HepG2 (cell line): Measurements from ENCODE around the gene ZSCAN2. TPM values are rescaled to one million over a fixed set of nuclear protein-coding genes. Genes with fewer than 3 reads are reported as not detected.

Experiments
- ATAC-seq: fragments of 200-7000 bp; cut with Tn5 transposase; 3 replicates; pipeline ENCODE4 v1.9.1; 2020; ENCODE audit warnings: mild to moderate bottlenecking, moderate library complexity
- BruUV-seq: library from RNA; stranded (reverse); fragments of 400-500 nt; replicated peaks from 2 replicates; lab custom pipeline; 2021; lab: Mats Ljungman, UMichigan
- CTCF ChIA-PET: fragments of 300-600 bp; formaldehyde crosslinking; extraction: SDS; loops from one replicate; lab custom pipeline; 2021; ENCODE audit warnings: low total read pairs, inconsistent platforms, low intra/inter-chr PET ratio; lab: Yijun Ruan, JAX
- POLR2A ChIA-PET: fragments of 350-600 bp; sonication (Branson Sonifier 250); formaldehyde crosslinking; loops from one replicate; lab custom pipeline; 2020; ENCODE audit warnings: antibody characterized with exemption, inconsistent platforms; lab: Yijun Ruan, JAX
- DNase-seq: peaks from one replicate; pipeline ENCODE4 v3.0.0-alpha.2; 2015; ENCODE audit warnings: low spot score
- FAIRE-seq: peaks from 3 replicates; lab custom pipeline; 2011; peaks lifted over from hg19 to GRCh38; lab: Jason Lieb, UNC
- H2AFZ ChIP-seq: one replicate; pipeline ENCODE4 v1.6.1; 2011; ENCODE audit warnings: low read length, inconsistent platforms
- H3K27ac ChIP-seq: fragments of 300-600 bp; 3 replicates; pipeline ENCODE4 v1.8.0; 2011; ENCODE audit warnings: mixed run types, mild to moderate bottlenecking, mixed read lengths, low read length, inconsistent platforms; ENCODE audit not compliant: insufficient read depth; ENCODE audit errors: extremely low read length
- H3K27me3 ChIP-seq, 2 experiments: fragments of 200-600 bp in 1 of 2; 2 replicates in 1 of 2; 3 replicates in 1 of 2; pipeline versions ENCODE4 v1.6.0 to v1.8.0; 2011; ENCODE audit warnings: low read length in 2 of 2, mild to moderate bottlenecking in 2 of 2, moderate library complexity in 2 of 2, inconsistent platforms in 1 of 2; ENCODE audit not compliant: insufficient read depth in 2 of 2, control insufficient read depth in 1 of 2
- H3K36me3 ChIP-seq, 2 experiments: fragments of 200-600 bp in 1 of 2; replicated peaks in 1 of 2; 2 replicates in 1 of 2; 3 replicates in 1 of 2; pipeline versions ENCODE4 v1.5.1 to v1.8.0; 2011; ENCODE audit warnings: low read length in 2 of 2, inconsistent platforms in 1 of 2; ENCODE audit not compliant: insufficient read depth in 2 of 2, control insufficient read depth in 1 of 2
- H3K4me1 ChIP-seq: 2 replicates; pipeline ENCODE4 v1.5.1; 2012; ENCODE audit warnings: low read length, inconsistent platforms; ENCODE audit not compliant: insufficient read depth
- H3K4me2 ChIP-seq: 2 replicates; pipeline ENCODE4 v1.6.0; 2011; ENCODE audit warnings: low read depth, low read length, inconsistent platforms
- H3K4me3 ChIP-seq, 3 experiments: fragments of 200-600 bp in 1 of 3; sonication (generic), shearing (Covaris generic) in 1 of 3; replicated peaks in 1 of 3; 2 replicates each; pipeline ENCODE4 v1.5.1; 2011 to 2016; ENCODE audit warnings: low read length in 3 of 3, inconsistent platforms in 2 of 3, low read depth in 2 of 3, mild to moderate bottlenecking in 2 of 3, control low read depth in 1 of 3, mixed read lengths in 1 of 3; ENCODE audit not compliant: insufficient read depth in 1 of 3
- H3K79me2 ChIP-seq: one replicate; pipeline ENCODE4 v1.6.1; 2011; ENCODE audit warnings: low read length, inconsistent platforms; ENCODE audit not compliant: insufficient read depth
- H3K9ac ChIP-seq: 2 replicates; pipeline ENCODE4 v1.6.0; 2011; ENCODE audit warnings: mild to moderate bottlenecking, low read depth, low read length, inconsistent platforms; ENCODE audit not compliant: insufficient read depth
- H3K9me3 ChIP-seq: 2 replicates; pipeline ENCODE4 v1.5.1; 2012; ENCODE audit warnings: mild to moderate bottlenecking, low read length
- H4K20me1 ChIP-seq: 2 replicates; pipeline ENCODE4 v1.6.0; 2011; ENCODE audit warnings: inconsistent platforms, mild to moderate bottlenecking, low read length, moderate library complexity; ENCODE audit not compliant: insufficient read depth
- CTCF ChIP-seq: sonication (generic); formaldehyde crosslinking; IDR thresholded peaks from 2 replicates; pipeline ENCODE4 v1.5.0; 2020; ENCODE audit warnings: mild to moderate bottlenecking, missing genetic modification reagents, moderate library complexity
- HNRNPLL ChIP-seq: fragments of 200-400 bp; formaldehyde crosslinking; IDR thresholded peaks from 2 replicates; pipeline ENCODE4 v1.6.1; 2017; ENCODE audit warnings: mild to moderate bottlenecking, low read depth, low read length; ENCODE audit not compliant: poor library complexity, severe bottlenecking
- JUND ChIP-seq: sonication (generic); formaldehyde crosslinking; IDR thresholded peaks from 2 replicates; pipeline ENCODE4 v1.8.0; 2022; ENCODE audit warnings: mild to moderate bottlenecking, missing genetic modification reagents
- MED13 ChIP-seq: sonication (generic); formaldehyde crosslinking; IDR thresholded peaks from 2 replicates; pipeline ENCODE4 v1.5.0; 2020; ENCODE audit warnings: missing genetic modification reagents
- RORA ChIP-seq: sonication (generic); formaldehyde crosslinking; IDR thresholded peaks from 2 replicates; pipeline ENCODE4 v1.5.0; 2020; ENCODE audit warnings: mild to moderate bottlenecking, missing genetic modification reagents, moderate library complexity
- SAFB2 ChIP-seq: sonication (generic); formaldehyde crosslinking; IDR thresholded peaks from 2 replicates; pipeline ENCODE4 v1.5.1; 2020; ENCODE audit warnings: missing genetic modification reagents, low read depth, mild to moderate bottlenecking, borderline replicate concordance
- SATB2 ChIP-seq: sonication (generic); formaldehyde crosslinking; IDR thresholded peaks from 2 replicates; pipeline ENCODE4 v1.5.0; 2020; ENCODE audit warnings: missing genetic modification reagents
- TCF12 ChIP-seq, 2 experiments: fragments of 450-650 bp in 1 of 2; sonication (generic) in 1 of 2; formaldehyde crosslinking in 1 of 2; IDR thresholded peaks; 2 replicates each; pipeline versions ENCODE4 v1.6.1 to v1.8.0; 2017 to 2022; ENCODE audit warnings: antibody characterized with exemption in 1 of 2, mild to moderate bottlenecking in 1 of 2, missing genetic modification reagents in 1 of 2, moderate library complexity in 1 of 2
- THAP9 ChIP-seq: sonication (generic); formaldehyde crosslinking; IDR thresholded peaks from 2 replicates; pipeline ENCODE4; 2020; ENCODE audit warnings: missing genetic modification reagents, mild to moderate bottlenecking, borderline replicate concordance
- ZC3H4 ChIP-seq: sonication (generic); formaldehyde crosslinking; IDR thresholded peaks from 2 replicates; pipeline ENCODE4 v1.4.0; 2020; ENCODE audit warnings: missing genetic modification reagents, borderline replicate concordance
- ZFYVE20 ChIP-seq: sonication (generic); formaldehyde crosslinking; IDR thresholded peaks from 2 replicates; pipeline ENCODE4 v1.8.0; 2023; ENCODE audit warnings: low read depth, mild to moderate bottlenecking, moderate library complexity, missing genetic modification reagents, borderline replicate concordance
- ZNF747 ChIP-seq: sonication (generic); formaldehyde crosslinking; IDR thresholded peaks from 2 replicates; pipeline ENCODE4 v1.8.1; 2023; ENCODE audit warnings: missing genetic modification reagents, mild to moderate bottlenecking, borderline replicate concordance
- ZNF800 ChIP-seq: sonication (generic); formaldehyde crosslinking; IDR thresholded peaks from 2 replicates; pipeline ENCODE4 v1.4.0; 2020; ENCODE audit warnings: missing genetic modification reagents
- ZSCAN9 ChIP-seq: IDR thresholded peaks from 2 replicates; pipeline ENCODE4 v1.6.1; 2016; ENCODE audit warnings: borderline replicate concordance
- WGBS: methylation state at CpG from one replicate; pipeline ENCODE4 v1.1.6; 2017; ENCODE audit warnings: low lambda C conversion rate; 5-methylcytosine and 5-hydroxymethylcytosine counted together
- in situ Hi-C: cut with HindIII; loops from 2 replicates; pipeline ENCODE4 v1.10.0; 2017; ENCODE audit warnings: low pct_unique_long_range_greater_than_20kb; ENCODE audit not compliant: extremely low pct_ligation_motif_present
- intact Hi-C: fragments of 100-400 bp; cut with micrococcal nuclease; formaldehyde crosslinking; loops from one replicate; pipeline ENCODE4 v1.10.0; 2022; ENCODE audit not compliant: unreplicated experiment
- polyA plus RNA-seq, 8 experiments: library from polyadenylated mRNA; depleted of rRNA in 3 of 8; stranded (reverse) in 7 of 8; unstranded in 1 of 8; fragments of >200 nt; fragmentation: Illumina TruSeq in 4 of 8; extraction: Trizol in 4 of 8; gene quantifications; 2 replicates each; pipeline versions ENCODE4 v1.2.1 to v1.2.3, GENCODE V29; 2011 to 2016; ENCODE audit warnings: low read depth in 4 of 8, missing spikeins in 1 of 8, mixed read lengths in 1 of 8; ENCODE audit not compliant: insufficient read depth in 1 of 8
- total RNA-seq, 5 experiments: library from RNA; depleted of rRNA; stranded (reverse); fragments of >200 nt; fragmentation: Illumina TruSeq; extraction: Trizol; gene quantifications; 2 replicates each; pipeline ENCODE4 v1.2.3, GENCODE V29; 2016; ENCODE audit warnings: low read depth in 1 of 5
- TF ChIP-seq, protein P1 (sequence below): IDR thresholded peaks from 2 replicates; pipeline ENCODE4 v1.6.1; 2016; ENCODE audit warnings: missing biosample characterization, missing genetic modification reagents, low read depth

ZSCAN2 gene
- total and polyA plus RNA-seq, 2 of the 13 experiments (the other 11 are each of a cell fraction or from before 2014, with no cell fraction given), result 11.4 to 21.5 TPM

DNA sequence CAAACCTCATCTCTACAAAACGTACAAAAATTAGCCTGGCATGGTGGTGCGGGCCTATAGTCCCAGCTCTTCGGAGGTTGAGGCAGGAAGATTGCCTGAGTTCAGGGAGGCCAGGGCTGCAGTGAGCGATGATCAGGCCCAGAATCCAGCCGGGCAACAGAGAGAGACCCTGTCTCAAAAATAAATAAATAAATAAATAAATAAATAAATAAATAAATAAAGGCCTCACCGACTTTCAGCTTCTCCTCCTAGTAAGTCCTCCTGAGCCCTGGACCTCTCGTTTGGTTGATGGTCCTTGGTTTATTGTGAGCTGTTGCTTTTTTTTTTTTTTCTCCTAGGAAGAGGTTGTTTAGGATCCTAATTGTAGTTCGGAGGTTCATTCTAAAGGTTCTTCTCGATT, 28.2 kb downstream of the ZSCAN2 start:
- ChIA-PET CTCF (no interaction called here), POLR2A (interaction anchor here (5.9 to 6.4 kb wide), 2 partner anchors 22 to 24 kb away, joined by 47 to 94 read pairs; partner anchors contain the start of gene WDR73)
- 93% methylated on average over 9 of the region's 9 CpGs for WGBS
- ATAC-seq (no peak), FAIRE-seq (no peak), DNase-seq (no peak)
- no peak overlapping the region for H3K4me3 ChIP-seq
- H4K20me1 ChIP-seq, result peaks cover 14% of the 10 kb centered on the region
- H3K9me3 ChIP-seq, result no peaks in the 10 kb centered on the region
- H3K27me3 ChIP-seq, result no peaks in the 10 kb centered on the region
- no peaks in the 10 kb centered on the region for H3K36me3 ChIP-seq
- H3K9ac ChIP-seq, result no peak overlapping the region
- intact Hi-C loops, result no loop called here
- in situ Hi-C loops, result no loop called here
- H3K4me2 ChIP-seq, result no peak overlapping the region
- no peak overlapping the region for H3K27ac ChIP-seq
- no TSS peak for BruUV-seq
- H3K79me2 ChIP-seq, result peaks cover 8% of the 10 kb centered on the region
- no peak overlapping the region for H2AFZ ChIP-seq
- H3K4me1 ChIP-seq, result peaks cover 42% of the 10 kb centered on the region
- TF ChIP-seq ZC3H4 (no peak), ZNF747 (no peak), JUND (CRISPR knock-in tag) (no peak), ZNF800 (CRISPR knock-in tag) (no peak), HNRNPLL (no peak), THAP9 (CRISPR knock-in tag) (no peak), MED13 (CRISPR knock-in tag) (no peak), RORA (CRISPR knock-in tag) (no peak), CTCF (no peak), ZFYVE20 (no peak), TCF12 (IDR thresholded peaks at IDR 0.05) (no peak), TCF12 (CRISPR knock-in tag; IDR thresholded peaks at IDR 0.05) (no peak), SAFB2 (CRISPR knock-in tag) (no peak), ZSCAN9 (CRISPR knock-in tag) (no peak), SATB2 (CRISPR knock-in tag) (no peak)
- TF ChIP-seq, protein P1, sequence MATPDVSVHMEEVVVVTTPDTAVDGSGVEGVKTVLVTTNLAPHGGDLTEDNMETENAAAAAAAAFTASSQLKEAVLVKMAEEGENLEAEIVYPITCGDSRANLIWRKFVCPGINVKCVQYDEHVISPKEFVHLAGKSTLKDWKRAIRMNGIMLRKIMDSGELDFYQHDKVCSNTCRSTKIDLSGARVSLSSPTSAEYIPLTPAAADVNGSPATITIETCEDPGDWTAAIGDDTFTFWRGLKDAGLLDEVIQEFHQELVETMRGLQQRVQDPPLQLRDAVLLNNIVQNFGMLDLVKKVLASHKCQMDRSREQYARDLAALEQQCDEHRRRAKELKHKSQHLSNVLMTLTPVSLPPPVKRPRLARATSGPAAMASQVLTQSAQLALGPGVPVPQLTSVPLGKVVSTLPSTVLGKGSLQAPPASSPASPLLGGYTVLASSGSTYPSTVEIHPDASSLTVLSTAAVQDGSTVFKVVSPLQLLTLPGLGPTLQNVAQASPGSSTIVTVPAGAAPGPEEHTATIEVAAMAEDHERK (CRISPR knock-in tag), result no peak
